SU-DHL-6 (cell line): ENCODE measurements around the gene PTTG1IP.

ENCODE experiments used
- CTCF ChIP-seq: fragments of 200-600 bp; sonication (generic); IDR thresholded peaks from one replicate; pipeline ENCODE4 v1.5.1; 2017; ENCODE audit warnings: antibody characterized with exemption, mild to moderate bottlenecking, low read length, moderate library complexity; ENCODE audit not compliant: insufficient read depth, poor library complexity, severe bottlenecking
- EZH2phosphoT487 ChIP-seq: fragments of 200-600 bp; sonication (generic), shearing (Covaris generic); conservative IDR thresholded peaks from 2 replicates; pipeline ENCODE4 v1.6.1; 2018; ENCODE audit warnings: mild to moderate bottlenecking, antibody characterized with exemption, low read length, moderate library complexity, mixed read lengths

- TF ChIP-seq CTCF (no peak), EZH2phosphoT487 (no peak)
These were observed 67.6 kb downstream of the PTTG1IP start for GRCh38 chr21:44805859-44806258.
